Left kidney (tissue), 2 donors: Measurements from ENCODE around the gene DLGAP5. TPM values are rescaled to one million over a fixed set of nuclear protein-coding genes. Genes with fewer than 3 reads are reported as not detected.
A peak's percentile ranks its signal among the peaks of the same experiment; 100 is the strongest.

Experiments
- DNase-seq: peaks from one replicate; pipeline ENCODE4 v3.0.0-alpha.2; 2013
- polyA plus RNA-seq: library from polyadenylated mRNA; unstranded; fragments of 120-200 nt; gene quantifications from one replicate; pipeline ENCODE4 v1.2.1, GENCODE V29; 2013; ENCODE audit not compliant: insufficient read length

Gene DLGAP5
- polyA plus RNA-seq, 1 donor = 49.9 TPM

- no peak for DNase-seq
Observed at GRCh38 chr14:55114720-55115119, 76.7 kb downstream of the DLGAP5 start.

DNA sequence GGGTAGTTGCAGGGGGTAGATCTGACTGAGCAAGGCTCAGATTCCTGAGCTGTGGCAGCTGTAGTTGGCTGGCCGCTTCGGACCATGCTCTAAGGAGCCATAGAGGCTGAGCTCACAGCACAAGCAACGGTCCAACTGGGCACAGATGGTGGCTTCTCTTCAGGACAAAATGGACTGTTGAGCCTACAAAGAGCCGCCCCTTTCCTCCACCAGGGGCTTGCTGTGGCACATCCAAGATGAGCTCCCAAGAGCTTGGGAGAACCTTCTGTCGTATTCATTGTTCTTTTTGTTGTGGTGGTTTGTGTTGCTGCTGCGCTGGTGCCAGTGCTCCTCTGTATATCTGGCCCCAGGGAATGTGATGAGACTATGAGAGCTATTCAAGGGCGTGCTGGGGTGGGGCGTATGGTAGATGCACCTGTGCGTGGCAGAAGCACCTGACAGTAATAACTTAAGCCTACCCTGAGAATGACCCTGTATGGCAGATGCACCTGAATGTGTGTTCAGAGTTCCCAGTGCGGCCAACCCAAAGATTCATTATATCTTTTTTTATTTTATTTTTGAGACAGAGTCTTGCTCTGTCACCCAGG is 80.2 kb downstream of the DLGAP5 start:
- DNase-seq = no peak

GRCh38 chr14:55109836-55110235 is 81.5 kb downstream of the DLGAP5 start:
- no peak for DNase-seq

DNA sequence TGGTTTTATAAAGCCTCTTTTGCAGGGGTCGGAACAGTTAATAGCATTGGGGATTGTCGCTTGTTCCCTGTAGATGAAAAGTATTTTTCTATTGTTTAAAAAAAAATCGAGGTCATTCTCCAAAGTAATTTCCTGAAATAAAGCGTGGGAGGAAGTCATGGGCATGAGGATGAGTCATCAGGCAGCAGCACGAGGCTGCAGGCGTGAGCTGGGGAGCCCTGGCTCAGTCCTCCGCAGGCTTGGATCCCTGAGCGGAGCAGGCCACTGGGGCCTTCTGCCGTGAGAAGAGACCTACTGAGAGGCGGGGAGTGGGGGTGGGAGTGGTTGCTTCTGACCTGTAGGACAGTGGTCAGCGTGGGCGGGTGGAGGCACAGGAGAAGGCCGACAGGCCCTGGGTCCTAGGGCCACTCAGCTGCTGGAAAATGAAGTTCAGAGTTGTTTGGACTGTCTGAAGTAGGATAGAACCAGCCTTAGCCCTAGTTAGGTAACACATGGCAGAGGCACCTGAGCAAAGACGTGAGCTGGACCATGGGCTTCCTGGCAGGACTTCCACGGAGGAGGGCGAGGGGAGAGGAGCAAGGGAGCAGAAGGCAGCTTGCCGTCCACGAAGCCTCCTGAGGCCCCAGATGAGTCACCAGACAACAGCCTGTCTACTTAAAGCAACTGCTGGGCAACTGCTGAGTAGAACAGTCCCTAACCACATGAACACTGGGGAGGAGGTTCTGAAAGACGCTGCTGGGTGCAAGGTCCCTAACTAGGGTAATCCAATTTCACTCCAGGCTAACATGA is 83.4 kb downstream of the DLGAP5 start:
- DNase-seq = no peak

GRCh38 chr14:55105991-55106390 is 85.4 kb downstream of the DLGAP5 start:
- DNase-seq = no peak

- no peak for DNase-seq
Observed at GRCh38 chr14:55103971-55104954, 87.1 kb downstream of the DLGAP5 start.

DNA sequence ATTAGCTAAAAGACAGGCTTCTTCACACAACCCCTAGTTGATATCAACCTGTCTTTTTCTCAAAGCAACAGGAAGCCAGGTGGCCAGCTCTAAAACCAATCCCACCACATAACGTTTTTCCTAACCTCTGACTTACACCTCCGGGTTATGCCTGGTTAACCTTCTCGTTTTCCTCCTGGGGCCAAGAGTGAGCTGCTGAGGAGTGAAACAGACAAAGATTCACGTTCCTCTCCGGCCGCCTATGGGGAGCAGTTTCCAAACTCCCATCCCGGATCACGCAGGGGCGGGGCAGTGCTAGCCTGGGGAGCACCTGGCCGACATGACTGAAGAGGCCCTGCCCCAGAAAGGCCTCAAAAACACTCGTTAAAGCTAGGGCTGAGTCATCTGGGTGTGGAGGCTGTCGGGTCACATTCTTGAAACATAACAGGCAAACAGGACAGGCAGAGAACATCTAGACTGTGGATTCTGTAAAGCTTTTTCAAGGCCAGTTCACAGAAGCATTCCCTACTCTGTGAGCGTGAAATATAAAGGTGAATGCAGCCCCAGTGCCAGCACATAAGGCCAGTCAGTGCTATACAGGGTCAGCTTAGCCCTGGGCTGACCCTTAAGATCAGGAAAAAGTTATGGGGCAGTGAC is 88.3 kb downstream of the DLGAP5 start:
- DNase-seq = peak; percentile 61

DNA sequence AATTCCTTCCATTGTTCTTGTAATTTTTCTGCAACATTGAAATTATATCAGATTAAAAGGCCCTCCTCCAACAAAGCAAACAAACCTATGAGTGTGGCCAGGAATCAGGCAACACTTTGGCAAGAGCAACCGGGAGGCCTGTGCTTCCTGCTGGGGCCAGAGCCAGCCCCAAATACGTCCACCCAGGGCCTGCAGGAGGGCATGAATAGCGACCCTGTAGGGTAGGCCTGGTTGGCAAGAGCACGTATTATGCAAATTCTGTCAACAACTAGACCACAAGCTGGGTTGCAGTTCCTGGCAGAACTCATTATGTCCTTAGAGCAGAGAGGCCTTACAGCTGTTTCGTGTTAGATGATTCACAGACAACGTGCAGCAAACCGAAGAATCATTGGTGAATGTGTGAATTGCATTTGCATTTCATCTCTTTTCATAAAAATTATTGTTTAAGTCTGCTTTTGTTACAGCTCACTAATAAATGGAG is 89.2 kb downstream of the DLGAP5 start:
- no peak for DNase-seq

DNA sequence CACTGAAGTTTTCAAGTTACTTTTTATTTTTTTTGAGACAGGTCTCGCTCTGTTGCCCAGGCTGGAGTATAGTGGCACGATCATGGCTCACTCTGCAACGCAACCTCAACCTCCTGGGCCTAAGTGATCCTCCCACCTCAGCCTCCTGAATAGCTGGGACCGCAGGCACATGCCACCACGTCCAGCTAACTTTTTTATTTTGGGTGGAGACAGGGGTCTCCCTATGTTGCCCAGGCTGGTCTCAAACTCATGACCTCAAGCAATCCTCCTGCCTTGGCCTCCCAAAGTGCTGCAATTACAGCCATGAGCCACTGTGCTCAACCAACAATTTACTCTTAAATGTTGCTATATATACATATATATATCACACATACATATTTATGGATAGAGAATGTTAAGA is 89.7 kb downstream of the DLGAP5 start:
- no peak for DNase-seq

GRCh38 chr14:55099756-55100155 is 91.6 kb downstream of the DLGAP5 start:
- DNase-seq = no peak

GRCh38 chr14:55098561-55098898 is 92.9 kb downstream of the DLGAP5 start:
- no peak for DNase-seq

Other genes with a start within 250 kb of the DLGAP5 start
- 24.9 TPM for gene WDHD1, start 164.5 kb downstream of the DLGAP5 start, polyA plus RNA-seq
- 23.3 TPM for gene SOCS4, start 164.3 kb downstream of the DLGAP5 start, polyA plus RNA-seq
- gene MAPK1IP1L, start 139.9 kb downstream of the DLGAP5 start, polyA plus RNA-seq = 106 TPM
- 14.3 TPM for gene LGALS3, start 62.3 kb downstream of the DLGAP5 start, polyA plus RNA-seq
- gene FBXO34, start 79.8 kb upstream of the DLGAP5 start, polyA plus RNA-seq = 39.7 TPM
- 31.1 TPM for gene ATG14, start 220.2 kb upstream of the DLGAP5 start, polyA plus RNA-seq
- 0.08 TPM for gene TBPL2, start 249.0 kb upstream of the DLGAP5 start, polyA plus RNA-seq